ENCODE measurements around the gene IMMP2L.

GRCh38 chr7:110870926-110871325 is 691.4 kb downstream of the IMMP2L start:
- no peak for TF ChIP-seq EZH2 (IDR thresholded peaks at IDR 0.05; ENCODE audit: borderline replicate concordance, low read depth, low read length, severe bottlenecking)
- TF ChIP-seq, protein P1, sequence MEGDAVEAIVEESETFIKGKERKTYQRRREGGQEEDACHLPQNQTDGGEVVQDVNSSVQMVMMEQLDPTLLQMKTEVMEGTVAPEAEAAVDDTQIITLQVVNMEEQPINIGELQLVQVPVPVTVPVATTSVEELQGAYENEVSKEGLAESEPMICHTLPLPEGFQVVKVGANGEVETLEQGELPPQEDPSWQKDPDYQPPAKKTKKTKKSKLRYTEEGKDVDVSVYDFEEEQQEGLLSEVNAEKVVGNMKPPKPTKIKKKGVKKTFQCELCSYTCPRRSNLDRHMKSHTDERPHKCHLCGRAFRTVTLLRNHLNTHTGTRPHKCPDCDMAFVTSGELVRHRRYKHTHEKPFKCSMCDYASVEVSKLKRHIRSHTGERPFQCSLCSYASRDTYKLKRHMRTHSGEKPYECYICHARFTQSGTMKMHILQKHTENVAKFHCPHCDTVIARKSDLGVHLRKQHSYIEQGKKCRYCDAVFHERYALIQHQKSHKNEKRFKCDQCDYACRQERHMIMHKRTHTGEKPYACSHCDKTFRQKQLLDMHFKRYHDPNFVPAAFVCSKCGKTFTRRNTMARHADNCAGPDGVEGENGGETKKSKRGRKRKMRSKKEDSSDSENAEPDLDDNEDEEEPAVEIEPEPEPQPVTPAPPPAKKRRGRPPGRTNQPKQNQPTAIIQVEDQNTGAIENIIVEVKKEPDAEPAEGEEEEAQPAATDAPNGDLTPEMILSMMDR (IDR thresholded peaks at IDR 0.05; ENCODE audit: borderline replicate concordance, extremely low read depth, low read length, poor library complexity, severe bottlenecking) = peak; percentile 38
